HEK293 (cell line): Measurements from ENCODE around the gene GREM2.

Source experiments
- CTCF ChIP-seq: fragments of 450-650 bp; formaldehyde crosslinking; IDR thresholded peaks from 2 replicates; pipeline ENCODE4 v1.5.1; 2016; ENCODE audit warnings: missing biosample characterization, missing genetic modification characterization
- GFI1B ChIP-seq: fragments of 450-650 bp; formaldehyde crosslinking; IDR thresholded peaks from 2 replicates; pipeline ENCODE4 v1.5.1; 2016; ENCODE audit warnings: missing biosample characterization, missing genetic modification characterization
- YY2 ChIP-seq: fragments of 450-650 bp; formaldehyde crosslinking; IDR thresholded peaks from 2 replicates; pipeline ENCODE4 v1.5.1; 2016; ENCODE audit warnings: missing biosample characterization, missing genetic modification characterization
- ZEB2 ChIP-seq: fragments of 450-650 bp; formaldehyde crosslinking; IDR thresholded peaks from 2 replicates; pipeline ENCODE4 v1.5.1; 2016; ENCODE audit warnings: missing biosample characterization, missing genetic modification characterization
- ZNF175 ChIP-seq: fragments of 450-650 bp; formaldehyde crosslinking; IDR thresholded peaks from 2 replicates; pipeline ENCODE4 v1.5.1; 2016; ENCODE audit warnings: missing biosample characterization, missing genetic modification characterization
- ZNF248 ChIP-seq: fragments of 450-650 bp; formaldehyde crosslinking; IDR thresholded peaks from 2 replicates; pipeline ENCODE4 v1.5.1; 2017; ENCODE audit warnings: missing biosample characterization, missing genetic modification characterization

GRCh38 chr1:240492832-240493440 lies 119.0 kb downstream of the GREM2 start:
- TF ChIP-seq GFI1B = no peak
- no peak for TF ChIP-seq YY2 (tag by site-specific recombination)
- TF ChIP-seq ZNF175 = no peak
- no peak for TF ChIP-seq ZEB2 (tag by site-specific recombination)
- TF ChIP-seq CTCF (tag by site-specific recombination) = peak; percentile 80
- TF ChIP-seq ZNF248 (tag by site-specific recombination) = no peak
